ENCODE data around the gene SYNGR2. TPM values are rescaled to one million over a fixed set of nuclear protein-coding genes. Genes with fewer than 3 reads are reported as not detected.
A peak's percentile ranks its signal among the peaks of the same experiment; 100 is the strongest.

Gene SYNGR2
- total and polyA plus RNA-seq, 2 of the 8 experiments (the other 6 are each of a cell fraction or from before 2014, with no cell fraction given): 50.0 to 139 TPM

DNA sequence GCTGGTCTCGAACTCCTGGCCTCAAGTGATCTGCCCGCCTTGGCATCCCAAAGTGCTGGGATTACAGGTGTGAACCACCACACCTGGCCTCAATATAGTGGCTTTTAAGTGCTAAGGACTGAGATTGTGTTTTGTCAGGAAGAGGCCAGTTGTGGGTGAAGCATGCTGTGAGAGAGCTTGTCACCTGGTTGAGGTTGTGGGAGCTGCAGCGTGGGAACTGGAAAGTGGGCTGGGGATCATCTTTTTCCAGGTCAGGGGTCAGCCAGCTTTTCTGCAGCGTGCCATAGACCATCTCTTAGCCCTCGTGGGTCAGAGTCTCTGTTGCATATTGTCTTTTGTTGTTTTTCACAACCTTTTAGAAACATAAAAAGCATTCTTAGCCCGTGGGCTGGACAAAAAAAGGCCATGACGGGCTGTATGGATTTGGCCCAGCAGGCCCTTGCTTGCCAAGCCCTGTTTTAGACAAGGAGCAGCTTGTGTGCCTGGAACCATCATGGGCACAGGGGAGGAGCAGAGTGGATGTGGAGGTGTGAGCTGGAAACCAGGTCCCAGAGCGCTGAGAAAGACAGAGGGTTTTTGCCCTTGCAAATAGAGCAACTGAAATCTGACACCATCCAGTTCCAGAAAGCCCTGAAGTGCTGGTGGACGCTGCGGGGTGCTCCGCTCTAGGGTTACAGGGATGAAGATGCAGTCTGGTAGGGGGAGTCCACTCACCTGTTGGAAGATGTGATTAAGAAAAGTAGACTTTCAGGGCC, 51.2 kb downstream of the SYNGR2 start:
- H3K27ac ChIP-seq (ENCODE audit: low read depth, low read length): no peak overlapping the region
- H2BK15ac ChIP-seq (ENCODE audit: low read length): no peak overlapping the region
- no peak overlapping the region for H2AFZ ChIP-seq (ENCODE audit: low read length)
- TF ChIP-seq CTBP2 (IDR thresholded peaks at IDR 0.05; ENCODE audit: borderline replicate concordance, insufficient read depth, insufficient read length, low read length): no peak
- no peak for TF ChIP-seq HDAC6 (IDR thresholded peaks at IDR 0.05; ENCODE audit: low read depth, low read length)
- no peak for TF ChIP-seq GTF2F1 (IDR thresholded peaks at IDR 0.05; ENCODE audit: borderline replicate concordance, low read depth, low read length)
- TF ChIP-seq POLR2A (IDR thresholded peaks at IDR 0.05; ENCODE audit: control extremely low read depth in 1 of 2, low read depth in 2 of 2, low read length in 2 of 2): no peak
- no peak for TF ChIP-seq SRF (IDR thresholded peaks at IDR 0.05; ENCODE audit: low read depth, low read length)
- no peak for TF ChIP-seq CREB1 (IDR thresholded peaks at IDR 0.05)
- TF ChIP-seq BRCA1 (IDR thresholded peaks at IDR 0.05; ENCODE audit: low read depth, low read length): no peak
- no peak for TF ChIP-seq ASH2L (IDR thresholded peaks at IDR 0.05; ENCODE audit: low read length)
- POLR2A ChIA-PET (ENCODE audit: partially characterized antibody): interaction anchor here (0.9 to 1.2 kb wide), 6 partner anchors 12 to 33 kb away, joined by 3 to 5 read pairs (median 4); partner anchors contain the start of genes AFMID and TK1
- H3K79me1 ChIP-seq (ENCODE audit: low read depth, low read length): peaks cover 3% of the 10 kb centered on the region; the same call in 1 of the 2 replicates
- H3K79me2 ChIP-seq (ENCODE audit: control insufficient read depth in 1 of 2, insufficient read depth in 2 of 2, low read length in 2 of 2): peaks cover 3 to 22% of the 10 kb centered on the region in 2 experiments
- H2BK12ac ChIP-seq (ENCODE audit: low read depth, low read length): no peak overlapping the region
- H3K23me2 ChIP-seq (ENCODE audit: low read depth, low read length): peaks cover 3% of the 10 kb centered on the region; the same call in 1 of the 2 replicates
- no peaks in the 10 kb centered on the region for H3K27me3 ChIP-seq (replicated peaks in 1 of 4; ENCODE audit: control insufficient read depth in 3 of 4, extremely low read depth in 1 of 4, insufficient read depth in 3 of 4, low read length in 3 of 4)
- peak overlapping the region; percentile 62 for H4K5ac ChIP-seq (ENCODE audit: insufficient read length, low read depth, low read length)
- H4K8ac ChIP-seq (ENCODE audit: extremely low read depth, insufficient read depth, low read length): no peak overlapping the region
- 78% methylated on average over 11 of the region's 11 CpGs; no CpG with 5 or more reads in 1 of the 2 experiments for WGBS, 2 experiments (ENCODE audit: extremely low coverage in 1 of 2, insufficient coverage in 1 of 2, insufficient read length in 1 of 2, insufficient replicate concordance in 2 of 2, low coverage in 1 of 2, low lambda C conversion rate in 2 of 2, missing lambda C conversion rate in 1 of 2)
- no peak overlapping the region for H3K18ac ChIP-seq (ENCODE audit: extremely low read depth, low read length)
- CTCF ChIA-PET (ENCODE audit: partially characterized antibody): interaction anchor here (1.1 to 4.8 kb wide), 7 partner anchors 15 to 273 kb away, joined by 3 to 35 read pairs (median 4); partner anchors contain the start of gene TK1
- H2BK5ac ChIP-seq (ENCODE audit: low read depth, low read length): no peak overlapping the region
- peaks cover 0 to 6% (median 3%) of the 10 kb centered on the region in 4 experiments; a peak in 4 of 7 replicates for H3K4me1 ChIP-seq (replicated peaks in 1 of 4; ENCODE audit: control insufficient read depth in 3 of 4, insufficient read depth in 4 of 4, low read length in 3 of 4)
- peaks cover 15 to 51% (median 38%) of the 10 kb centered on the region in 4 experiments for H3K36me3 ChIP-seq (ENCODE audit: control insufficient read depth in 2 of 4, insufficient read depth in 4 of 4, low read length in 3 of 4)
- FAIRE-seq: no peak
- no peak overlapping the region for H3K4ac ChIP-seq (replicated peaks; ENCODE audit: insufficient read length, low read depth, low read length)
- no peak overlapping the region for H2AK5ac ChIP-seq (ENCODE audit: low read depth, low read length)
- no peak for DNase-seq (ENCODE audit: low read depth in 1 of 2, low spot score in 2 of 2)
- no peak overlapping the region for H2BK120ac ChIP-seq (replicated peaks; ENCODE audit: low read depth, low read length)
- H3K14ac ChIP-seq (ENCODE audit: insufficient read length): no peak overlapping the region
- no peak overlapping the region for H3K4me3 ChIP-seq (ENCODE audit: extremely low read depth in 1 of 4, insufficient read depth in 2 of 4, low read depth in 3 of 4, low read length in 4 of 4)
- H3K9me3 ChIP-seq (ENCODE audit: insufficient read depth in 2 of 2, low read depth in 1 of 2, low read length in 1 of 2): no peaks in the 10 kb centered on the region
- H4K20me1 ChIP-seq (replicated peaks in 1 of 2; ENCODE audit: control insufficient read depth in 1 of 2, insufficient read depth in 2 of 2, low read length in 2 of 2): peaks cover 3 to 5% of the 10 kb centered on the region in 2 experiments
- no peak overlapping the region for H3K23ac ChIP-seq (ENCODE audit: insufficient read length)
- no peak overlapping the region for H4K91ac ChIP-seq (replicated peaks; ENCODE audit: insufficient read length, low read length)
- H3K9ac ChIP-seq (replicated peaks in 1 of 4; ENCODE audit: extremely low read depth in 1 of 4, low read depth in 3 of 4, low read length in 3 of 4): no peak overlapping the region
- no peak overlapping the region for H3K56ac ChIP-seq (replicated peaks; ENCODE audit: insufficient read length, low read depth, low read length)
- peak overlapping the region in 1 of 2 experiments; percentile 29; a peak in 2 of 4 replicates for H3K4me2 ChIP-seq (ENCODE audit: insufficient read depth in 1 of 2, low read depth in 2 of 2, low read length in 2 of 2)
- no peak overlapping the region for H2BK20ac ChIP-seq (ENCODE audit: low read length)

Data from H1 (cell line).